CD4-positive, alpha-beta T cell (primary cell): ENCODE measurements around the gene MAP3K12. TPM values are rescaled to one million over a fixed set of nuclear protein-coding genes. Genes with fewer than 3 reads are reported as not detected.

ENCODE experiments used
- ATAC-seq: fragments of 200-7000 bp; cut with Tn5 transposase; one replicate; pipeline ENCODE4 v1.10.0; 2022; ENCODE audit warnings: mild to moderate bottlenecking; ENCODE audit not compliant: poor library complexity
- CTCF ChIA-PET: fragments of 350-600 bp; sonication (Branson Sonifier 250); formaldehyde crosslinking; loops from one replicate; lab custom pipeline; 2021; ENCODE audit warnings: antibody characterized with exemption, inconsistent platforms; lab: Charles Lee
- POLR2A ChIA-PET: fragments of 350-600 bp; sonication (Branson Sonifier 250); formaldehyde crosslinking; loops from one replicate; lab custom pipeline; 2021; ENCODE audit warnings: antibody characterized with exemption, inconsistent platforms; lab: Charles Lee
- DNase-seq, 14 experiments: peaks; one replicate each; pipeline ENCODE4 v3.0.0-alpha.2; 2013 to 2020; ENCODE audit warnings: mixed read lengths in 2 of 14
- H3K27ac ChIP-seq, 2 donors: one replicate each; pipeline versions ENCODE4 v1.5.1 to v1.7.0; 2013; ENCODE audit warnings: low read length in 2 of 2, low read depth in 1 of 2, mild to moderate bottlenecking in 1 of 2
- H3K27me3 ChIP-seq, 2 experiments: 1 replicate in 1 of 2; 2 replicates in 1 of 2; pipeline versions ENCODE4 v1.6.1 to v1.7.0; 2013; ENCODE audit warnings: low read length in 2 of 2, control low read depth in 1 of 2, mild to moderate bottlenecking in 1 of 2, moderate library complexity in 1 of 2; ENCODE audit not compliant: insufficient read depth in 2 of 2, control insufficient read depth in 1 of 2
- H3K36me3 ChIP-seq: one replicate; pipeline ENCODE4 v1.6.1; 2013; ENCODE audit warnings: low read length, control low read depth; ENCODE audit not compliant: insufficient read depth
- H3K4me1 ChIP-seq: one replicate; pipeline ENCODE4 v1.6.1; 2013; ENCODE audit warnings: low read length, control low read depth; ENCODE audit not compliant: insufficient read depth
- H3K4me3 ChIP-seq: one replicate; pipeline ENCODE4 v1.5.1; 2013; ENCODE audit warnings: mild to moderate bottlenecking, low read length, moderate library complexity
- H3K9me3 ChIP-seq, 2 experiments: 1 replicate in 1 of 2; 2 replicates in 1 of 2; pipeline versions ENCODE4 v1.6.1 to v1.7.0; 2013; ENCODE audit warnings: low read length in 2 of 2, mild to moderate bottlenecking in 2 of 2, control low read depth in 1 of 2, moderate library complexity in 1 of 2; ENCODE audit not compliant: control insufficient read depth in 1 of 2, insufficient read depth in 1 of 2
- H3K27ac Mint-ChIP-seq: one replicate; pipeline ENCODE4 v1.8.0; 2020; ENCODE audit warnings: mixed read lengths
- H3K27me3 Mint-ChIP-seq: one replicate; pipeline ENCODE4 v1.8.0; 2021; ENCODE audit warnings: mixed read lengths
- H3K36me3 Mint-ChIP-seq: one replicate; pipeline ENCODE4 v1.8.0; 2021; ENCODE audit warnings: low read depth, mixed read lengths
- H3K4me1 Mint-ChIP-seq: one replicate; pipeline ENCODE4 v1.8.0; 2021; ENCODE audit warnings: low read depth, mixed read lengths
- H3K4me3 Mint-ChIP-seq: one replicate; pipeline ENCODE4 v1.8.0; 2020; ENCODE audit warnings: mild to moderate bottlenecking, mixed read lengths
- H3K9me3 Mint-ChIP-seq: one replicate; pipeline ENCODE4 v1.8.0; 2020; ENCODE audit warnings: mixed read lengths
- intact Hi-C, 2 experiments: fragments of 100-400 bp; cut with DNase I in 1 of 2; cut with micrococcal nuclease in 1 of 2; formaldehyde crosslinking; loops; one replicate each; pipeline versions ENCODE4 v1.15.1 to v1.9.0; 2023 to 2025; cut with DNase I, micrococcal nuclease
- total RNA-seq, 174 experiments: library from RNA in 2 of 174; stranded (reverse) in 2 of 174; gene quantifications; one replicate each; pipeline ENCODE4 v1.2.3 and lab custom pipeline; 2021 to 2026
- TF ChIP-seq, protein P1 (sequence below): fragments of 200-600 bp; IDR thresholded peaks from one replicate; pipeline ENCODE4 v1.8.0; 2022; ENCODE audit warnings: antibody characterized with exemption, mild to moderate bottlenecking

Gene MAP3K12
- total RNA-seq, 2 experiments from 2014 or later, result 12.6 to 15.2 TPM

DNA sequence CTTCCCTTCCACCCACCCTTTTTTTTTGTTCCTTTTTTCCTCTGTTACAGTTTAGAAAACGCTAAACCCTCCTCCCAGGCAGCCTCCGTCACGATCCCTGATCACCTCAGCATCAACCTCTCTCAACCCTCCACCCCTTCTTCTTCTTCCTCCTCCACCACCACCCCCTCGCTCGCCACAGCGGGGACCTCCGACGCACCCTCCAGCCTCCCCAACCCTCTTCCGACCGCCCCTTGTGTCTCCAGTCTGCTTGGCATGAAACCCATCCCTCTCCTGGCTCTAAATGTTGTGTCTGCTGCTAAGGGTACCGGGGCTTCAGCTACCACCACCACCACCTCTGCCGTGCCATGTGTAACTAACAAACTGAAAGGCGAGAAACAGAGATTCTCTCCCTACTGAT is 24.4 kb downstream of the MAP3K12 start:
- Mint-ChIP-seq H3K4me1 (peaks cover 60% of the 10 kb centered on the region), H3K27ac (peak overlapping the region; percentile 72), H3K4me3 (peak overlapping the region; percentile 4), H3K9me3 (no peaks in the 10 kb centered on the region), H3K27me3 (no peaks in the 10 kb centered on the region), H3K36me3 (peaks cover 99% of the 10 kb centered on the region)
- no peak overlapping the region for H3K4me3 ChIP-seq
- H3K4me1 ChIP-seq, result peaks cover 15% of the 10 kb centered on the region
- TF ChIP-seq, protein P1, sequence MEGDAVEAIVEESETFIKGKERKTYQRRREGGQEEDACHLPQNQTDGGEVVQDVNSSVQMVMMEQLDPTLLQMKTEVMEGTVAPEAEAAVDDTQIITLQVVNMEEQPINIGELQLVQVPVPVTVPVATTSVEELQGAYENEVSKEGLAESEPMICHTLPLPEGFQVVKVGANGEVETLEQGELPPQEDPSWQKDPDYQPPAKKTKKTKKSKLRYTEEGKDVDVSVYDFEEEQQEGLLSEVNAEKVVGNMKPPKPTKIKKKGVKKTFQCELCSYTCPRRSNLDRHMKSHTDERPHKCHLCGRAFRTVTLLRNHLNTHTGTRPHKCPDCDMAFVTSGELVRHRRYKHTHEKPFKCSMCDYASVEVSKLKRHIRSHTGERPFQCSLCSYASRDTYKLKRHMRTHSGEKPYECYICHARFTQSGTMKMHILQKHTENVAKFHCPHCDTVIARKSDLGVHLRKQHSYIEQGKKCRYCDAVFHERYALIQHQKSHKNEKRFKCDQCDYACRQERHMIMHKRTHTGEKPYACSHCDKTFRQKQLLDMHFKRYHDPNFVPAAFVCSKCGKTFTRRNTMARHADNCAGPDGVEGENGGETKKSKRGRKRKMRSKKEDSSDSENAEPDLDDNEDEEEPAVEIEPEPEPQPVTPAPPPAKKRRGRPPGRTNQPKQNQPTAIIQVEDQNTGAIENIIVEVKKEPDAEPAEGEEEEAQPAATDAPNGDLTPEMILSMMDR, result no peak
- peak overlapping the region in 1 of 2 donors; percentile 0 for H3K27ac ChIP-seq
- peak in 1 of 14 experiments; percentile 23 for DNase-seq
- CTCF ChIA-PET, result interaction anchor here (0.7 to 2.2 kb wide), 5 partner anchors 12 to 191 kb away, joined by 3 to 7 read pairs (median 4); no protein-coding TSS in a partner anchor
- POLR2A ChIA-PET, result interaction anchor here (0.6 to 4.7 kb wide), 6 partner anchors 14 to 241 kb away, joined by 3 to 31 read pairs (median 3); partner anchors contain the start of genes MAP3K12, SP1 and TARBP2
- no peaks in the 10 kb centered on the region for H3K27me3 ChIP-seq
- H3K9me3 ChIP-seq, result no peaks in the 10 kb centered on the region
- peaks cover 99% of the 10 kb centered on the region for H3K36me3 ChIP-seq
- intact Hi-C loops, result no loop called here
- ATAC-seq, result peak; percentile 40

DNA sequence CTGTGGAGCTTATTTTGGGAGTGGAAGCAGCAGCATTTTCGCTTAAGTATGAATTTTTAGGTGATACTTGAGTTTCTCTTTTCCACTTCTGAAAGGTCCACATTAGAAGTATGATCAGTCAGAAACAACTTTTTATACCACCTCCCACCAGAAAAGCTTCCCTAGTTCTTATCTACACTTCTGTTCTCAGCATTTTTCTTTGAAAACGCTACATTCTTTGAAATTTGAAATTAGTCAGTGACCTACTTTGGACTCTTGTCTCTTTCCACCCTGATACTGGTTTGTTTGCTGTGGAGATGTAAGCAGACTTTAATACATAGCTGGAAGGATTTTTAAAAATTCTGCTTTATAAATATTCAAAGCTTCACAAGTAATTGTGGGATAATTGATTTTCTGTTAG is 25.2 kb downstream of the MAP3K12 start:
- ChIA-PET POLR2A (interaction anchor here (0.8 to 4.7 kb wide), 4 partner anchors 11 to 52 kb away, joined by 3 to 31 read pairs (median 3); partner anchors contain the start of genes MAP3K12 and TARBP2), CTCF (interaction anchor here (1.4 to 2.4 kb wide), 4 partner anchors 8 to 35 kb away, joined by 3 to 9 read pairs (median 6); partner anchors contain the start of gene TARBP2)
- H3K4me3 ChIP-seq, result no peak overlapping the region
- intact Hi-C loops, result no loop called here
- no peak for ATAC-seq
- H3K9me3 ChIP-seq, result no peaks in the 10 kb centered on the region
- H3K36me3 Mint-ChIP-seq, result peaks cover 99% of the 10 kb centered on the region
- peaks cover 99% of the 10 kb centered on the region for H3K36me3 ChIP-seq
- H3K27me3 Mint-ChIP-seq, result no peaks in the 10 kb centered on the region
- peaks cover 57% of the 10 kb centered on the region for H3K4me1 Mint-ChIP-seq
- H3K9me3 Mint-ChIP-seq, result no peaks in the 10 kb centered on the region
- H3K27ac Mint-ChIP-seq, result peak overlapping the region; percentile 72
- peak overlapping the region in 1 of 2 donors; percentile 3 for H3K27ac ChIP-seq
- H3K4me3 Mint-ChIP-seq, result no peak overlapping the region
- TF ChIP-seq, protein P1, result no peak
- H3K27me3 ChIP-seq, result no peaks in the 10 kb centered on the region
- no peak for DNase-seq
- H3K4me1 ChIP-seq, result peaks cover 18% of the 10 kb centered on the region

DNA sequence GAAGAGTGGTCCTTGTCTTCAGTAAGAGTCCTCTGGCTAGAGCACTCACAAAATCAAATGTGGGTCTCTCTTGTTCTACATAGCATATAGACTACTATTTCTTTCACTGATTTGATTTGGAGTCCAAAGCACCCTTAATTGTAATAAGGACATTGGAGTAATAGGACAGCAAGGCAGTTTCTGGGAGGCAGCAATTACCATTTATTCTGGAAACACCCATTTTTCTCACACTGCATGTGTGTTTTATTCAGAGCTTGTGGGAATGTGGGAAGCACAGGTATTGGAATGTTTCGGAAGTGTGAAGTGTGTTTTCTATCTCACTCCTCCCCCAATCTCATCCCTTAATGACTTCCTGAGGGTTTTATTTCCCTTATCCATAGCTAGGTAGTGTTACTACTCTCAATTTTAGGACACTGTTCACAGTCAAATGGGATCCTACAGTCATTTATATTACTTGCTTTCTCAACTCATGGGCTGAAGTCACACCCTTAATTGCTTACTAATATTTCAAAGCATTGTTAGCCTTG is 27.1 kb downstream of the MAP3K12 start:
- DNase-seq (no peak), ATAC-seq (no peak)
- no peaks in the 10 kb centered on the region for H3K9me3 Mint-ChIP-seq
- Histone ChIP-seq H3K27ac (no peak overlapping the region), H3K27me3 (no peaks in the 10 kb centered on the region), H3K36me3 (peaks cover 99% of the 10 kb centered on the region), H3K4me3 (no peak overlapping the region), H3K9me3 (no peaks in the 10 kb centered on the region), H3K4me1 (peaks cover 18% of the 10 kb centered on the region)
- H3K27me3 Mint-ChIP-seq, result no peaks in the 10 kb centered on the region
- H3K36me3 Mint-ChIP-seq, result peaks cover 100% of the 10 kb centered on the region
- intact Hi-C loops, result no loop called here
- peaks cover 65% of the 10 kb centered on the region for H3K4me1 Mint-ChIP-seq
- TF ChIP-seq, protein P1, result no peak
- no peak overlapping the region for H3K4me3 Mint-ChIP-seq
- ChIA-PET POLR2A (interaction anchor here (0.8 to 0.9 kb wide), 2 partner anchors 23 to 93 kb away, joined by 3 read pairs; no protein-coding TSS in a partner anchor), CTCF (interaction anchor here (2.4 kb wide), 1 partner anchor 10 kb away, joined by 9 read pairs; no protein-coding TSS in a partner anchor)
- peak overlapping the region; percentile 7 for H3K27ac Mint-ChIP-seq
